Caco-2 (cell line): ENCODE data around the gene DAPK1. TPM values are rescaled to one million over a fixed set of nuclear protein-coding genes. Genes with fewer than 3 reads are reported as not detected.

Source experiments
- BruUV-seq: library from RNA; stranded (reverse); fragments of 400-500 nt; replicated peaks from 2 replicates; lab custom pipeline; 2021; lab: Mats Ljungman, UMichigan
- CTCF ChIA-PET: fragments of 300-600 bp; sonication (Branson Sonifier 250); formaldehyde crosslinking; loops from one replicate; lab custom pipeline; 2022; ENCODE audit warnings: antibody characterized with exemption; lab: Charles Lee
- POLR2A ChIA-PET: fragments of 300-600 bp; sonication (Branson Sonifier 250); formaldehyde crosslinking; loops from one replicate; lab custom pipeline; 2022; ENCODE audit warnings: antibody characterized with exemption; lab: Charles Lee
- DNase-seq, 2 experiments: peaks; one replicate each; pipeline versions ENCODE4 v3.0.0 to v3.0.0-alpha.2; 2020 to 2022
- H3K27me3 ChIP-seq: replicated peaks from 2 replicates; pipeline ENCODE4 v1.6.0; 2011; ENCODE audit warnings: low read length; ENCODE audit not compliant: control insufficient read depth, insufficient read depth
- H3K36me3 ChIP-seq: 2 replicates; pipeline ENCODE4 v1.5.1; 2011; ENCODE audit warnings: low read length; ENCODE audit not compliant: control insufficient read depth, insufficient read depth
- H3K4me1 ChIP-seq: fragments of 250-450 bp; sonication (Bioruptor Pico); 2 replicates; pipeline ENCODE4 v1.5.1; 2020; ENCODE audit warnings: mild to moderate bottlenecking
- H3K4me3 ChIP-seq: 2 replicates; pipeline ENCODE4 v1.5.1; 2011; ENCODE audit warnings: low read depth, mild to moderate bottlenecking, control low read depth, low read length
- H3K9me3 ChIP-seq: fragments of 250-450 bp; sonication (Bioruptor Pico); 2 replicates; pipeline ENCODE4 v1.5.1; 2020; ENCODE audit warnings: mild to moderate bottlenecking, moderate library complexity
- H3K27ac Mint-ChIP-seq: one replicate; pipeline ENCODE4 v1.8.0; 2022; ENCODE audit warnings: mixed read lengths; ENCODE audit not compliant: unreplicated experiment
- H3K27me3 Mint-ChIP-seq: one replicate; pipeline ENCODE4 v1.8.0; 2022; ENCODE audit warnings: mixed read lengths; ENCODE audit not compliant: insufficient read depth, unreplicated experiment
- H3K36me3 Mint-ChIP-seq: one replicate; pipeline ENCODE4 v1.8.0; 2022; ENCODE audit warnings: mild to moderate bottlenecking, mixed read lengths; ENCODE audit not compliant: insufficient read depth, unreplicated experiment
- H3K4me1 Mint-ChIP-seq: one replicate; pipeline ENCODE4 v1.8.0; 2022; ENCODE audit warnings: low read depth, mixed read lengths; ENCODE audit not compliant: unreplicated experiment
- H3K4me3 Mint-ChIP-seq: one replicate; pipeline ENCODE4 v1.8.0; 2022; ENCODE audit warnings: mild to moderate bottlenecking, moderate library complexity, mixed read lengths; ENCODE audit not compliant: unreplicated experiment
- H3K9me3 Mint-ChIP-seq: one replicate; pipeline ENCODE4 v1.8.0; 2022; ENCODE audit warnings: mixed read lengths; ENCODE audit not compliant: unreplicated experiment
- CTCF ChIP-seq, 2 experiments: fragments of 200-600 bp in 1 of 2; IDR thresholded peaks; 1 replicate in 1 of 2; 2 replicates in 1 of 2; pipeline versions ENCODE4 v1.5.1 to v1.8.0; 2011 to 2022; ENCODE audit warnings: antibody characterized with exemption in 1 of 2, control low read depth in 1 of 2, inconsistent platforms in 1 of 2, low read depth in 1 of 2, low read length in 1 of 2, mild to moderate bottlenecking in 1 of 2, moderate library complexity in 1 of 2; ENCODE audit not compliant: insufficient read depth in 1 of 2, severe bottlenecking in 1 of 2, unreplicated experiment in 1 of 2
- intact Hi-C: fragments of 100-400 bp; cut with micrococcal nuclease; formaldehyde crosslinking; loops from one replicate; pipeline ENCODE4 v1.10.0; 2022; ENCODE audit not compliant: unreplicated experiment
- total RNA-seq: library from RNA; stranded (reverse); gene quantifications from 2 replicates; pipeline ENCODE4 v1.2.3, GENCODE V29; 2022

DAPK1 gene
- total RNA-seq, 1 experiment from 2014 or later = 79.2 TPM

- no peak overlapping the region for H3K27ac Mint-ChIP-seq
- Histone ChIP-seq H3K9me3 (no peaks in the 10 kb centered on the region), H3K4me3 (no peak overlapping the region), H3K36me3 (no peaks in the 10 kb centered on the region; the same call in 1 of the 2 replicates), H3K4me1 (no peaks in the 10 kb centered on the region), H3K27me3 (no peaks in the 10 kb centered on the region)
- ChIA-PET CTCF (no interaction called here), POLR2A (no interaction called here)
- no peaks in the 10 kb centered on the region for H3K27me3 Mint-ChIP-seq
- TF ChIP-seq CTCF (IDR thresholded peaks at IDR 0.05; ENCODE audit: insufficient read depth in 1 of 2, low read depth in 1 of 2, low read length in 1 of 2, severe bottlenecking in 1 of 2, unreplicated experiment in 1 of 2) = no peak
- peaks cover 28% of the 10 kb centered on the region for H3K36me3 Mint-ChIP-seq
- no peaks in the 10 kb centered on the region for H3K4me1 Mint-ChIP-seq
- no peak for DNase-seq
- no TSS peak for BruUV-seq
- intact Hi-C loops = loop anchor here (5.0 kb wide), 1 partner anchor 46 kb away; the partner anchor contains the start of gene CTSL
- H3K4me3 Mint-ChIP-seq = no peak overlapping the region
- no peaks in the 10 kb centered on the region for H3K9me3 Mint-ChIP-seq
Observed at GRCh38 chr9:87681271-87682061, 183.8 kb downstream of the DAPK1 start.

DNA sequence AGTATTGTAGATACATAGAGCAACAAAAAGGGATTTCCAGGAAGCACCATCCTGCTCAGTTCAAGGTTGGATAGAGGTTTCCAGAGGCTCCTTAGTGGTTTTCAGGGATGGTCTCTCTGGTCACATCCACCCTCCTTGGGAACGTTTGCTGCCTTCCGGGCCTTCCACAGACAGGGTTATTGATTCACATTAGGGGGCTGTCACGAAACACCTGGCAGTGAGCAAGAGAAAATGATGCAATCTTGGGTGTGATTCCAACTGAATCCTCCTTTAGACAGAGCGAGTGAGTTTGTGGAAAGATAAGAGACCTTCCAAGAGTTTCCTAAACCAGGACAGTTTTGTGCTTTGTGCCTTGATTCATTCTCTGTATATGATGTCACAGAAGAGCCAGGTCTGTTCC is 184.4 kb downstream of the DAPK1 start:
- Histone ChIP-seq H3K9me3 (no peaks in the 10 kb centered on the region), H3K27me3 (no peaks in the 10 kb centered on the region), H3K4me1 (no peaks in the 10 kb centered on the region), H3K36me3 (no peaks in the 10 kb centered on the region; the same call in 1 of the 2 replicates), H3K4me3 (no peak overlapping the region)
- TF ChIP-seq CTCF (IDR thresholded peaks at IDR 0.05; ENCODE audit: insufficient read depth in 1 of 2, low read depth in 1 of 2, low read length in 1 of 2, severe bottlenecking in 1 of 2, unreplicated experiment in 1 of 2) = no peak
- ChIA-PET CTCF (interaction anchor here (0.7 kb wide), 1 partner anchor 130 kb away, joined by 3 read pairs; no protein-coding TSS in a partner anchor), POLR2A (no interaction called here)
- Mint-ChIP-seq H3K4me3 (no peak overlapping the region), H3K9me3 (no peaks in the 10 kb centered on the region), H3K27me3 (no peaks in the 10 kb centered on the region), H3K4me1 (no peaks in the 10 kb centered on the region), H3K27ac (no peak overlapping the region), H3K36me3 (peaks cover 28% of the 10 kb centered on the region)
- DNase-seq = no peak
- intact Hi-C loops = loop anchor here (5.0 kb wide), 1 partner anchor 45 kb away; the partner anchor contains the start of gene CTSL
- no TSS peak for BruUV-seq

GRCh38 chr9:87682618-87683017 is 185.0 kb downstream of the DAPK1 start:
- no peak overlapping the region for H3K27ac Mint-ChIP-seq
- TF ChIP-seq CTCF (IDR thresholded peaks at IDR 0.05; ENCODE audit: insufficient read depth in 1 of 2, low read depth in 1 of 2, low read length in 1 of 2, severe bottlenecking in 1 of 2, unreplicated experiment in 1 of 2) = no peak
- peaks cover 28% of the 10 kb centered on the region for H3K36me3 Mint-ChIP-seq
- no peaks in the 10 kb centered on the region for H3K9me3 ChIP-seq
- no peaks in the 10 kb centered on the region for H3K4me1 ChIP-seq
- ChIA-PET POLR2A (no interaction called here), CTCF (interaction anchor here (0.7 kb wide), 1 partner anchor 130 kb away, joined by 3 read pairs; no protein-coding TSS in a partner anchor)
- H3K27me3 Mint-ChIP-seq = no peaks in the 10 kb centered on the region
- no peaks in the 10 kb centered on the region for H3K9me3 Mint-ChIP-seq
- H3K4me3 ChIP-seq = no peak overlapping the region
- H3K27me3 ChIP-seq = no peaks in the 10 kb centered on the region
- no peak for DNase-seq
- BruUV-seq = no TSS peak
- no peak overlapping the region for H3K4me3 Mint-ChIP-seq
- intact Hi-C loops = loop anchor here (5.0 kb wide), 1 partner anchor 45 kb away; the partner anchor contains the start of gene CTSL
- no peaks in the 10 kb centered on the region for H3K4me1 Mint-ChIP-seq
- no peaks in the 10 kb centered on the region; the same call in 1 of the 2 replicates for H3K36me3 ChIP-seq
